Measurements from ENCODE around the gene TESK2.
A peak's percentile ranks its signal among the peaks of the same experiment; 100 is the strongest.
"Not testable (repeated sequence)": the region's sequence is repeated elsewhere in the genome, so short reads cannot be mapped to it uniquely, and the experiment has no call there.

The TESK2 gene, protein sequence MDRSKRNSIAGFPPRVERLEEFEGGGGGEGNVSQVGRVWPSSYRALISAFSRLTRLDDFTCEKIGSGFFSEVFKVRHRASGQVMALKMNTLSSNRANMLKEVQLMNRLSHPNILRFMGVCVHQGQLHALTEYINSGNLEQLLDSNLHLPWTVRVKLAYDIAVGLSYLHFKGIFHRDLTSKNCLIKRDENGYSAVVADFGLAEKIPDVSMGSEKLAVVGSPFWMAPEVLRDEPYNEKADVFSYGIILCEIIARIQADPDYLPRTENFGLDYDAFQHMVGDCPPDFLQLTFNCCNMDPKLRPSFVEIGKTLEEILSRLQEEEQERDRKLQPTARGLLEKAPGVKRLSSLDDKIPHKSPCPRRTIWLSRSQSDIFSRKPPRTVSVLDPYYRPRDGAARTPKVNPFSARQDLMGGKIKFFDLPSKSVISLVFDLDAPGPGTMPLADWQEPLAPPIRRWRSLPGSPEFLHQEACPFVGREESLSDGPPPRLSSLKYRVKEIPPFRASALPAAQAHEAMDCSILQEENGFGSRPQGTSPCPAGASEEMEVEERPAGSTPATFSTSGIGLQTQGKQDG

DNA sequence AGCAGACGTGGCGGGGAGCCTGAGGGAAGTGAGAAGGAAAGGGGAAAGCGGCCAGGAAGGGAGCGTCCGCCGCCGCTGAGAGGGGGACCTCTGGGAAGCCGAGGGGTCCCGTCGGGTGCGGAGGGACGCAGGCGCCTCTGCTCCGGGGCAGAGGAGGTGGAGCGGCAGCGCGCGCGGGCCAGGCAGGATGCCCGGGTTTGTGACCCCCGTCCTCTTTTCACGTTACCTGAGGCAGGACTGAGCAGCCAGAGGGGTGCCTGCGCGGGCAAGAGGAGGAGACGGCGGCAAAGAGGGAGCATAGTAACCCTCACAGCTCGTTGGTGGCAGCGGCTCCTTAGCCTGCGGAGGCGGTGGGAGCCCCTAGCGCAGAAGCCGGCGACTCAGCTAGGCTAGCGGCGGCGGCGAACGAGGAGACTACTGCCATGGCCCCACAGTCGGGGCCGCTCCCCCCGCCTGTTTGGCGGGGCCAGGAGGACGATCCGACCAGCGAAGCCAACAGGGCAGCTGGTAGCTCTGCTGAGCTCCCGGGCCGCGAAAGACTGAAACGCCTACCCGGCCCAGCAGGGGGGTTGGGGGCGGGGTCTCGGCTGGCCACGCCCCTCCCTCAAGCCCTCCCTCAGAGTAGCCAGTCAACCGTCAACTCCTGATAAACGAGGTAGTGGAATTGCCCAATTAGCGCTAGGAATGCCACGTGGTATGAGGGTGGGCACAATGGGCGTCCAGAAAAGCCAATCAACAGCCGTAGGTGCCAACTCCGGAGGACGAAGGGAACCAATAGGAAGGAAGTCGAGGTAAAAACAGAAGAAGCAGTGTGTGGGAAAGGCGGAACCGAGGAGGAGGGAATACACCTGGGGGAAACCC is at the start of gene TESK2:
TSS of gene TESK2 (minus strand) at position 538 of the 861 bp plus-strand sequence. CDS start 33,378 bp downstream, outside the sequence.
- peak; percentile 99 for DNase-seq (ENCODE audit: low spot score)

DNA sequence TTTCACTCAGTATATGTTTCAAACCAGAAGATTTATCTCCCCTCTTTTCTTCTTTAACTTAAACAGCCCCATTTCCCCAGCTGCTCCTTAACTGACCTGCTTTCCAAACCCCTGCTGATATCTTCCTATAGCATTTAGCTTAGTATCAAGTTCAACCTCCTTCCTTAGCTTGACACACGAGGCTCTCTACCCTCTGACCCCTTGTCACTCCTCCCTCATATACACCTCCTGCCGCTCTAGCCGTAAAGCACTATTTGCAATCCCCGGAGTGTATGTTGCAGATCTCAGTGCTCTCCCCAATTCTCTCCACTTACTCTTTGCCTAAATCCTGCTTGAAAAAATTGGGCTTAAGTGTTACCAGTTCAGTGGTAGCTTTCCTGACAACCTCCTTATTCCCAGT is 45.9 kb upstream of the TESK2 start:
- no peak for DNase-seq (ENCODE audit: low spot score)

GRCh38 chr1:45535988-45536766 is 45.2 kb upstream of the TESK2 start:
- DNase-seq (ENCODE audit: low spot score) = no peak

- DNase-seq (ENCODE audit: low spot score) = no peak
Measured at GRCh38 chr1:45531873-45532272, 40.9 kb upstream of the TESK2 start.

- no peak for DNase-seq (ENCODE audit: low spot score)
Measured at GRCh38 chr1:45530632-45531135, 39.7 kb upstream of the TESK2 start.

GRCh38 chr1:45526135-45526644 is 35.2 kb upstream of the TESK2 start:
- no peak for DNase-seq (ENCODE audit: low spot score)

DNA sequence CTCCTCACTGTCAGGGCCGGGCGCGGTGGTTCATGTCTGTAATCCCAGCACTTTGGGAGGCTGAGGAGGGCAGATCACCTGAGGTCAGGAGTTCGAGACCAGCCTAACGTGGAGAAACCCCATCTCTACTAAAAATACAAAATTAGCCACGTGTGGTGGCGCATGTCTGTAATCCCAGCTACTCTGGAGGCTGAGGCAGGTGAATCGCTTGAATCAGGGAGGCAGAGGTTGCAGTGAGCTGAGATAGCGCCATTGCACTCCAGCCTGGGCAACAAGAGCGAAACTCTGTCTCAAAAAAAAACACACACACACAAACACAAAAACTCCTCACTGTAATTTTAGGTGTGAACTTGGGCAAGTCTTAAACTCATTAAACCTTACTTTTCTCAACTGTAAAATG is 33.0 kb upstream of the TESK2 start:
- DNase-seq (ENCODE audit: low spot score) = not testable (repeated sequence)

GRCh38 chr1:45523516-45523915 is 32.6 kb upstream of the TESK2 start:
- not testable (repeated sequence) for DNase-seq (ENCODE audit: low spot score)

- no peak for DNase-seq (ENCODE audit: low spot score)
Measured at GRCh38 chr1:45522324-45523104, 31.6 kb upstream of the TESK2 start.

DNA sequence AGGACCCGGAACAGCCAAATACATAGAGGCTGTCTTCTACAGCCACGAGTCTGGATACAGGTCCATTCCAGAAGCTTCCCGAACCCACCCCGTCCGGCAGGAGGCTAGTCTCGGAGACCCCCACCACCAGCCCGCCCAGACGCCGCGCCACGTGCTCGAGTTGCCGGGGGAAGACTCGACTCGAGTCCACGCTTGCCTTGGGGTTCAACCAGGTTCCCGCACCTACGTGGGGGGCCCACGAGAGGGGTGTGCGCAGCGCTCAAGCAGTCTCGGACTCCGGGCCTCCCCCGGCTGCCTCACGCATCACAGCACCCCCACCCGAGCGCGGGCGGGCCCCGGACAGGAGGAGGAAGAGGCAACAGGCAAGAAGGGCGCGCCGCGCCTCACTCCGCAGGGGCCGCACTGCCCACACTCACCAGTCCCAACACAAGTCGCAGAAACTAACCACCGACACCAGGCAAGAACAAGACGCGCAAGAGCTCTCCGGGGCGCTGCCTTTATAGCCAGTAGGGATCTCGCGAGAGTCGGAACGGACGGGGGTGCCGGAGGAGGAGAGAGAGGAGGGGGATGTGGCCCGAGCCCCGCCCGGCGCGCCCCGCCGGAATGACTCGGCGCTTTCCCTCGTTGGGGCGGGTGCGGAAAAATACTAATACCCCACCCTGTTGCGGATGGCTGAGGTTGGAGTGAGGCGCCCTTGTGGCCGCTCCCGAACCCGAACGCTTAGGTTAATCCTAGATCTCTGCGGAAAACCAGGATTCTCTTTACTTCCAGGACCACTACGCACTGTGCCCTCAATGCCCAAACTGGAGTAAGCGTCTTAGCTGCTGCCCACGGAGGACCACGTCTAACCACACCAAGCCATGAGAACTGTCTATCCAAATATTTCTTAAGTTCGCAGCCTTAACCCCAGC is 30.7 kb upstream of the TESK2 start, which contains the start of gene PRDX1:
TSS of gene PRDX1 (minus strand) at position 472 of the 911 bp plus-strand sequence. CDS start 2,841 bp downstream, outside the sequence.
- DNase-seq (ENCODE audit: low spot score) = peak; percentile 95

GRCh38 chr1:45519774-45520173 is 28.8 kb upstream of the TESK2 start:
- DNase-seq (ENCODE audit: low spot score) = not testable (repeated sequence)

DNA sequence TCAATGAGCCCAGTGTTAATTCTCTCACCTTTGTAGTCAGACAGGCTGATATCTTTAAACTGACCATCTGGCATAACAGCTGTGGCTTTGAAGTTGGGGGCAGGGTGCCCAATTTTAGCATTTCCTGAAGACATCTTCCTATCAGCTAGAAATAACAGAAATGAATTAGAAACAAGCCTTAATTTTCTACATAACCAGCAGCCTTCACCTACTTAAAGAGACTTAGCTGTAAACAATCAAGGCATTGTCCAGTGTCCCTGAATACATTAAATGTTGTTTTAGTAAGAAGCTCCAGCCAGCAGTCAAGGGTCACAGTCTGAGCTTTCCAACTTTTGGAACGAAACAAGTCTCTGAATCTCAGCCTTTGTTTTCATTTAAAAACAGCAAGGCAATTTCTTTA is 27.9 kb upstream of the TESK2 start:
- no peak for DNase-seq (ENCODE audit: low spot score)

GRCh38 chr1:45518366-45518765 is 27.4 kb upstream of the TESK2 start:
- not testable (repeated sequence) for DNase-seq (ENCODE audit: low spot score)

DNA sequence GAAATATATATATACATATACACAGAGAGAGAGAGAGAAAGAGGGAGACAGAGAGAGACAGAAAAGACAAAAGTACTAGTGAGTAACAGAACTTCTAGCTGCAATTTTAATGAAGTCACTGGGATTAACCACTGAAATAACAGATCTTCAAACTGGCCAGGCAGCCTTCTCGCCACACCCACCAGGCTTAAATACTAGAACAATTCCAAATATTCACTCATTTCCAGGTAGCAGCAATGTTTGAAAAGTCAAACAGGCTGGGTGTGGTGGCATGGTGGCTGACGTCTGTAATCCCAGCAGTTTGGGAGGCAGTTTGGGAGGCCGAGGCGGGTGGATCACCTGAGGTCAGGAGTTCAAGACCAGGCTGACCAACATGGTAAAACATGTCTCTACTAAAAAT is 25.5 kb upstream of the TESK2 start:
- no peak for DNase-seq (ENCODE audit: low spot score)

- no peak for DNase-seq (ENCODE audit: low spot score)
Measured at GRCh38 chr1:45516036-45516435, 25.1 kb upstream of the TESK2 start.

DNA sequence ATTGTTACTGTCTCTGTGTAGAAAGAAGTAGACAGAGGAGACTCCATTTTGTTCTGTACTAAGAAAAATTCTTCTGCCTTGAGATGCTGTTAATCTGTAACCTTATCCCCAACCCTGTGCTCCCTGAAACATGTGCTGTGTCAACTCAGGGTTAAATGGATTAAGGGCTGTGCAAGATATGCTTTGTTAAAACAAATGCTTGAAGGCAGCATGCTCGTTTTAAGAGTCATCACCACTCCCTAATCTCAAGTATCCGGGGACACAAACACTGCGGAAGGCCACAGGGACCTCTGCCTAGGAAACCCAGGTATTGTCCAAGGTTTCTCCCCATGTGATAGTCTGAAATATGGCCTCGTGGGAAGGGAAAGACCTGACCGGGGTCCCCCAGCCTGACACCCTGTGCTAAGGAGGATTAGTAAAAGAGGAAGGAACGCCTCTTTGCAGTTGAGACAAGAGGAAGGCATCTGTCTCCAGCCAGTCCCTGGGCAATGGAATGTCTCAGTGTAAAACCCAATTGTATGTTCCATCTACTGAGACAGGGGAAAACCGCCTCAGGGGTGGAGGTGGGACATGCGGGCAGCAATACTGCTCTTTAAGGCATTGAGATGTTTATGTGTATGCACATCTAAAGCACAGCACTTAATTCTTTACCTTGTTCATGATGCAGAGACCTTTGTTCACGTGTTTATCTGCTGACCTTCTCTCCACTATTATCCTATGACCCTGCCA is 22.7 kb upstream of the TESK2 start:
- not testable (repeated sequence) for DNase-seq (ENCODE audit: low spot score)

GRCh38 chr1:45512641-45513054 is 21.7 kb upstream of the TESK2 start:
- DNase-seq (ENCODE audit: low spot score) = peak; percentile 77

- no peak for DNase-seq (ENCODE audit: low spot score)
Measured at GRCh38 chr1:45510972-45511527, 20.1 kb upstream of the TESK2 start.
